GM19468 (cell line): Measurements from ENCODE around the gene RBM44.

Experiments
- ATAC-seq: cut with Tn5 transposase; IDR thresholded peaks from one replicate; pipeline ENCODE4 v1.9.1; 2021; ENCODE audit warnings: mild to moderate bottlenecking, moderate library complexity, moderate number of reproducible peaks; ENCODE audit not compliant: unreplicated experiment; ENCODE audit errors: extremely low read depth

The RBM44 gene

GRCh38 chr2:237883951-237884446 is 85.4 kb downstream of the RBM44 start:
- no peak for ATAC-seq

- no peak for ATAC-seq
Observed at GRCh38 chr2:237884681-237885080, 86.1 kb downstream of the RBM44 start.

- ATAC-seq: no peak
Observed at GRCh38 chr2:237885111-237885930, 86.7 kb downstream of the RBM44 start.

GRCh38 chr2:237885931-237886684 is 87.5 kb downstream of the RBM44 start:
- ATAC-seq: no peak

GRCh38 chr2:237886685-237887481 is 88.3 kb downstream of the RBM44 start:
- no peak for ATAC-seq

- no peak for ATAC-seq
Observed at GRCh38 chr2:237888389-237888788, 89.8 kb downstream of the RBM44 start.

- no peak for ATAC-seq
Observed at GRCh38 chr2:237889016-237889415, 90.4 kb downstream of the RBM44 start.

- ATAC-seq: no peak
Observed at GRCh38 chr2:237889811-237890210, 91.2 kb downstream of the RBM44 start.
